Karpas-422 (cell line): Measurements from ENCODE around the gene FBXL4. TPM values are rescaled to one million over a fixed set of nuclear protein-coding genes. Genes with fewer than 3 reads are reported as not detected.

Source experiments
- DNase-seq: peaks from one replicate; pipeline ENCODE4 v3.0.0-alpha.2; 2015
- H2AFZ ChIP-seq: fragments of 200-600 bp; sonication (generic); 2 replicates; pipeline ENCODE4 v1.6.1; 2014; ENCODE audit warnings: antibody characterized with exemption, low read length, mixed read lengths
- H3K27ac ChIP-seq: fragments of 200-600 bp; sonication (generic); 2 replicates; pipeline ENCODE4 v1.5.1; 2014; ENCODE audit warnings: mild to moderate bottlenecking, low read length, moderate library complexity
- H3K27me3 ChIP-seq: fragments of 200-600 bp; sonication (generic); 2 replicates; pipeline ENCODE4 v1.6.1; 2014; ENCODE audit warnings: low read length, mixed read lengths
- H3K36me3 ChIP-seq: fragments of 200-600 bp; sonication (generic); 2 replicates; pipeline ENCODE4 v1.6.1; 2014; ENCODE audit warnings: low read length, mixed read lengths; ENCODE audit not compliant: insufficient read depth
- H3K4me1 ChIP-seq: fragments of 200-600 bp; sonication (generic); 2 replicates; pipeline ENCODE4 v1.6.1; 2014; ENCODE audit warnings: mild to moderate bottlenecking, low read length, mixed read lengths
- H3K4me2 ChIP-seq: fragments of 200-600 bp; sonication (generic); 2 replicates; pipeline ENCODE4 v1.6.1; 2014; ENCODE audit warnings: low read length, low read depth, mild to moderate bottlenecking; ENCODE audit not compliant: poor library complexity, severe bottlenecking
- H3K4me3 ChIP-seq: fragments of 200-600 bp; sonication (generic); 2 replicates; pipeline ENCODE4 v1.5.1; 2014; ENCODE audit warnings: mild to moderate bottlenecking, antibody characterized with exemption, low read length, mixed read lengths
- H3K79me2 ChIP-seq: fragments of 200-600 bp; sonication (generic); 2 replicates; pipeline ENCODE4 v1.6.1; 2014; ENCODE audit warnings: mild to moderate bottlenecking, low read length, mixed read lengths
- H3K9ac ChIP-seq: fragments of 200-600 bp; sonication (generic); 2 replicates; pipeline ENCODE4 v1.6.0; 2014; ENCODE audit warnings: low read length
- H3K9me2 ChIP-seq: fragments of 200-600 bp; sonication (generic), shearing (Covaris generic); replicated peaks from 2 replicates; pipeline ENCODE4 v1.6.0; 2014; ENCODE audit warnings: mild to moderate bottlenecking, low read length, moderate library complexity; ENCODE audit not compliant: insufficient read depth
- H3K9me3 ChIP-seq: fragments of 300-700, 200-600 bp; sonication (generic); 2 replicates; pipeline ENCODE4 v1.6.1; 2014; ENCODE audit warnings: low read length, mixed read lengths
- H4K20me1 ChIP-seq: fragments of 200-600 bp; sonication (generic); 2 replicates; pipeline ENCODE4 v1.6.1; 2014; ENCODE audit warnings: mild to moderate bottlenecking, antibody characterized with exemption, low read length, low read depth; ENCODE audit not compliant: insufficient read depth
- total RNA-seq: library from RNA; depleted of rRNA; stranded (reverse); fragments of >200 nt; shearing (Covaris generic); gene quantifications from 2 replicates; pipeline ENCODE4 v1.2.3, GENCODE V29; 2014; ENCODE audit warnings: low replicate concordance

FBXL4 gene
- total RNA-seq, 1 experiment from 2014 or later, result 32.2 TPM

DNA sequence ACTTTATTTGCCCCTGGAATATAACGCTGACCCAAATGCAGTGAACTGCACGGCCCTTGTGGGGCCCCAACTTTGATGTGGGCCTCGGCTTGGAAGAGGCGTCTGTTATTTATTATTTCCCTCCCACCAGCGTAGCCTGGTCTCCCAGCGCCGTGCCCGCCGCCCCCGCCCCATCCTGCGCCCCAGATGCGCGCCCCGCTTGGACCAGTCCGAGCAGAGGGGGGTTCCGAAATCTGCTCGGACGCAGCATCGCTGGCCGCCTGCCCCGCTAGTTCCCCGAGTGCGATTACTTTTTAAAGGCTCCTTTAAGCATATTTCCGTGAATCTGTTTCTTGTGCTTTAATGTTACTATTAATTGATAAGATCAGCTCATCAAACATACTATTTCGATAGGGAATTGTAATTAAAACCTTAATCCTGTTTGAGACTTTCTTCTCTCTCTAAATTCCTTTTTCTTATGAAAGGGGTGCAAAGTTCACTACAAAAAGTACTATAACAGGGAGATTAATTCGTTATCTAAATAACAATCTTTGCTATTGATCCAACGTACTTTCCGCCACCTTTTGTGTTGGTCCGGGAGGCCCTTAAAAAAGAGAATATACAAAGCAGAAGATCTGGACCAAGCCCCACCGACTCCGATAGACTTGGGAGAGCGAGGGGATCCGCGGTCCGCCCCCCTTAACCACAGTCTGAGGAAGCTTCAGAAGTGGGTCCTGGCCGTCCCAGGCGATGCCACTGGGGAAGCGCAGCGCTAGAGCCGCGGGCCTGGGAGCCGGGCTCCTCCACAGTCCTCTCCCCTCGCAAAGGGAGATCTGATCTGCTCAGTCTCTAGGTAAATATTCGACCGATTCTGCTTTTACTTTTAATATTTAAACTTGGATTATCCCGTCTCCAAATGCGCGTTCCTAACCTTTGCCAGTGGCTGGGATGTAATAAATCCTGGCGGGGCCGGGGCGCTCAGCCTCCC, 103.2 kb downstream of the FBXL4 start:
- no peaks in the 10 kb centered on the region for H4K20me1 ChIP-seq
- no peaks in the 10 kb centered on the region for H3K79me2 ChIP-seq
- H3K9me3 ChIP-seq, result no peaks in the 10 kb centered on the region
- no peak overlapping the region for H3K4me3 ChIP-seq
- H3K27me3 ChIP-seq, result no peaks in the 10 kb centered on the region
- no peak for DNase-seq
- no peaks in the 10 kb centered on the region for H3K4me1 ChIP-seq
- no peak overlapping the region for H2AFZ ChIP-seq
- H3K27ac ChIP-seq, result no peak overlapping the region
- H3K9ac ChIP-seq, result no peak overlapping the region
- H3K9me2 ChIP-seq, result no peaks in the 10 kb centered on the region
- no peaks in the 10 kb centered on the region for H3K36me3 ChIP-seq
- H3K4me2 ChIP-seq, result no peak overlapping the region

DNA sequence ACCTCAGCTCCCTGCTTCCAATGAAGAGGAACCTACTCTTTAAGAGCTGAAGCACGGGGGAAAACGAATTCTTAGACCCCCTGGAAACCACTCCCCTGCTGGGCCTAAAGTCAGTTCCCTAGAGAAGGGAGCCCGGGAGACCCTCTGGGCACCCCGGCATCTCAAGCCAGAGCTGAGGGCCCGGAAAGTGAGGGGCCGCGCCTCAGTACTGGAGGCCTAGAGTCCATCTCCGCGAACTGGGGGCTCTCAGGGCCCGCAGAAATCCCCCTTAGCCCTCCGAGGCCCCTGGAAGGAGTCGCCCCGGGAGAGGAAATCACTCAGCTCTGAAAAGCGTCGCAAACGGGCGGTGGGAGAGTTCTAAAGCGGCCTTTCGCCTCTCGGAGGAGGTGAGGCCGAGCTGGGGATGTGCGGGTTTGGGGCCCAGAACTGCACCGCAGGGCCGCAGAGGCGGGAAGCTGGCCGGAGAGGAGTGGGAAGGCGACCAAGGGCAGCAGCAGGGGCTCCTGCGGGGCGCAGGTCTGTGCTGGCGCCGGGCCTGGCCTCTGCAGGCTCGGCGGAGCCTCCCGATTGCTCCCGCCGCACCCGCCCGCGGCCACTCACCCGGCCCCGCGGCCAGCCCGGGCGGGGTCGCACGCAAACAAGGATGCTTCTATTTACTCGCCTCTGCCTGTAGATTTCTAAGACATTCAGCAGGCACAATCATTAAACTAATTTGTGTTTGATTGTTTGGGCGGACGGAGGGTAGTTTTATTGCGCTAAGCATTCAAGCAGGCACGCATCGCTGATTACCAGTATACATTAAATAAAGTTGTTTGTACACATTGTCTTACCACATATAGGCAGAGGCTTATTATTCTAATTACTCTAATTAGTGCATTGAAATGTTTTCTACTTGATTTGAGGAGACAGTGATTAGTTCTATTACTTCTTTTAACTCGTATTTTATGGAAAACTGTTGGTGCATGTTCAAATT, 104.2 kb downstream of the FBXL4 start:
- Histone ChIP-seq H3K9me3 (no peaks in the 10 kb centered on the region), H3K27me3 (no peaks in the 10 kb centered on the region), H3K9ac (no peak overlapping the region), H3K9me2 (no peaks in the 10 kb centered on the region), H3K79me2 (no peaks in the 10 kb centered on the region), H3K4me2 (no peak overlapping the region), H3K36me3 (no peaks in the 10 kb centered on the region), H3K27ac (no peak overlapping the region), H3K4me1 (no peaks in the 10 kb centered on the region), H4K20me1 (no peaks in the 10 kb centered on the region), H3K4me3 (no peak overlapping the region), H2AFZ (no peak overlapping the region)
- DNase-seq, result no peak

GRCh38 chr6:98842342-98843180, 105.2 kb downstream of the FBXL4 start:
- Histone ChIP-seq H3K36me3 (no peaks in the 10 kb centered on the region), H3K9me2 (no peaks in the 10 kb centered on the region), H3K4me3 (no peak overlapping the region), H2AFZ (no peak overlapping the region), H3K79me2 (no peaks in the 10 kb centered on the region), H3K27me3 (no peaks in the 10 kb centered on the region), H3K27ac (no peak overlapping the region), H3K9ac (no peak overlapping the region), H3K9me3 (no peaks in the 10 kb centered on the region), H3K4me1 (no peaks in the 10 kb centered on the region), H4K20me1 (no peaks in the 10 kb centered on the region), H3K4me2 (no peak overlapping the region)
- DNase-seq, result no peak

- Histone ChIP-seq H4K20me1 (no peaks in the 10 kb centered on the region), H3K9ac (no peak overlapping the region), H3K4me2 (no peak overlapping the region), H3K9me2 (no peaks in the 10 kb centered on the region), H2AFZ (no peak overlapping the region), H3K9me3 (no peaks in the 10 kb centered on the region), H3K79me2 (no peaks in the 10 kb centered on the region), H3K27me3 (no peaks in the 10 kb centered on the region), H3K36me3 (no peaks in the 10 kb centered on the region), H3K4me1 (no peaks in the 10 kb centered on the region), H3K27ac (no peak overlapping the region), H3K4me3 (no peak overlapping the region)
- no peak for DNase-seq
Measured at GRCh38 chr6:98841621-98842341, 106.0 kb downstream of the FBXL4 start.

DNA sequence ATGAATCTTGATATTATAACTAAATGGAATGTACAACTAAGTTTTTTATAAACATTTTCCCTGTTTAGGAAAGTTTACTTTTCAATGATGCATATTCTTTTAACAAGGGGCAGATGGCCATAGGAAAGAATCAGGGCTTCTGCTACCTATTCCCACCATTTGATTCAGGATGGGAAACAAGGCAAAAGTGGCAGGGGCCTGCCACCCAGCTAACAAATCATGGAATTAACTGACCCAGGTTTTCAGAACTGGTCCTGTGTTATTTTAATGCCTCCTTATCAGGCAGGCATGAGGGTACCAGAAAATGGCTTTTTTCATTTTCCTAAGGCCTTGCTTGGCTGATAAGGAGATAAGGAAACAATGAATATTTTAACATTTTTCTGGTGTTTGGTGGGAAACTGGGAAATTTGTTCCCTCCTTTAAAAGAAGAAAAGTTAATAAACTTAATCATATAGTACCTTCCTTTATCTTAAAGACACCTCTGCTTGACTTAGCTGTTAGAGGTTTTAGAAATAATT, 106.7 kb downstream of the FBXL4 start:
- Histone ChIP-seq H3K4me1 (no peaks in the 10 kb centered on the region), H4K20me1 (no peaks in the 10 kb centered on the region), H3K9me3 (no peaks in the 10 kb centered on the region), H3K36me3 (no peaks in the 10 kb centered on the region), H3K4me2 (no peak overlapping the region), H3K9ac (no peak overlapping the region), H3K9me2 (no peaks in the 10 kb centered on the region), H3K79me2 (no peaks in the 10 kb centered on the region), H3K27me3 (no peaks in the 10 kb centered on the region), H3K4me3 (no peak overlapping the region), H2AFZ (no peak overlapping the region), H3K27ac (no peak overlapping the region)
- no peak for DNase-seq

- no peak overlapping the region for H3K4me2 ChIP-seq
- no peak overlapping the region for H3K9ac ChIP-seq
- DNase-seq, result no peak
- H3K9me2 ChIP-seq, result no peaks in the 10 kb centered on the region
- H3K4me1 ChIP-seq, result no peaks in the 10 kb centered on the region
- H3K36me3 ChIP-seq, result no peaks in the 10 kb centered on the region
- no peak overlapping the region for H2AFZ ChIP-seq
- H3K9me3 ChIP-seq, result no peaks in the 10 kb centered on the region
- H3K4me3 ChIP-seq, result no peak overlapping the region
- H4K20me1 ChIP-seq, result no peaks in the 10 kb centered on the region
- H3K79me2 ChIP-seq, result no peaks in the 10 kb centered on the region
- no peak overlapping the region for H3K27ac ChIP-seq
- no peaks in the 10 kb centered on the region for H3K27me3 ChIP-seq
Measured at GRCh38 chr6:98840385-98840784, 107.4 kb downstream of the FBXL4 start.

- DNase-seq, result no peak
- H3K36me3 ChIP-seq, result no peaks in the 10 kb centered on the region
- H3K4me2 ChIP-seq, result no peak overlapping the region
- H3K9me3 ChIP-seq, result no peaks in the 10 kb centered on the region
- no peak overlapping the region for H3K4me3 ChIP-seq
- no peak overlapping the region for H2AFZ ChIP-seq
- no peaks in the 10 kb centered on the region for H3K4me1 ChIP-seq
- no peaks in the 10 kb centered on the region for H3K79me2 ChIP-seq
- H3K9ac ChIP-seq, result no peak overlapping the region
- H3K27me3 ChIP-seq, result no peaks in the 10 kb centered on the region
- no peaks in the 10 kb centered on the region for H4K20me1 ChIP-seq
- no peaks in the 10 kb centered on the region for H3K9me2 ChIP-seq
- no peak overlapping the region for H3K27ac ChIP-seq
Measured at GRCh38 chr6:98839781-98840361, 107.9 kb downstream of the FBXL4 start.
